Caco-2 (cell line): ENCODE results near the gene KIAA0319L. TPM values are rescaled to one million over a fixed set of nuclear protein-coding genes. Genes with fewer than 3 reads are reported as not detected.

ENCODE experiments used
- BruUV-seq: library from RNA; stranded (reverse); fragments of 400-500 nt; replicated peaks from 2 replicates; lab custom pipeline; 2021; lab: Mats Ljungman, UMichigan
- CTCF ChIA-PET: fragments of 300-600 bp; sonication (Branson Sonifier 250); formaldehyde crosslinking; loops from one replicate; lab custom pipeline; 2022; ENCODE audit warnings: antibody characterized with exemption; lab: Charles Lee
- POLR2A ChIA-PET: fragments of 300-600 bp; sonication (Branson Sonifier 250); formaldehyde crosslinking; loops from one replicate; lab custom pipeline; 2022; ENCODE audit warnings: antibody characterized with exemption; lab: Charles Lee
- DNase-seq, 2 experiments: peaks; one replicate each; pipeline versions ENCODE4 v3.0.0 to v3.0.0-alpha.2; 2020 to 2022
- H3K27me3 ChIP-seq: replicated peaks from 2 replicates; pipeline ENCODE4 v1.6.0; 2011; ENCODE audit warnings: low read length; ENCODE audit not compliant: control insufficient read depth, insufficient read depth
- H3K36me3 ChIP-seq: 2 replicates; pipeline ENCODE4 v1.5.1; 2011; ENCODE audit warnings: low read length; ENCODE audit not compliant: control insufficient read depth, insufficient read depth
- H3K4me1 ChIP-seq: fragments of 250-450 bp; sonication (Bioruptor Pico); 2 replicates; pipeline ENCODE4 v1.5.1; 2020; ENCODE audit warnings: mild to moderate bottlenecking
- H3K4me3 ChIP-seq: 2 replicates; pipeline ENCODE4 v1.5.1; 2011; ENCODE audit warnings: low read depth, mild to moderate bottlenecking, control low read depth, low read length
- H3K9me3 ChIP-seq: fragments of 250-450 bp; sonication (Bioruptor Pico); 2 replicates; pipeline ENCODE4 v1.5.1; 2020; ENCODE audit warnings: mild to moderate bottlenecking, moderate library complexity
- H3K27ac Mint-ChIP-seq: one replicate; pipeline ENCODE4 v1.8.0; 2022; ENCODE audit warnings: mixed read lengths; ENCODE audit not compliant: unreplicated experiment
- H3K27me3 Mint-ChIP-seq: one replicate; pipeline ENCODE4 v1.8.0; 2022; ENCODE audit warnings: mixed read lengths; ENCODE audit not compliant: insufficient read depth, unreplicated experiment
- H3K36me3 Mint-ChIP-seq: one replicate; pipeline ENCODE4 v1.8.0; 2022; ENCODE audit warnings: mild to moderate bottlenecking, mixed read lengths; ENCODE audit not compliant: insufficient read depth, unreplicated experiment
- H3K4me1 Mint-ChIP-seq: one replicate; pipeline ENCODE4 v1.8.0; 2022; ENCODE audit warnings: low read depth, mixed read lengths; ENCODE audit not compliant: unreplicated experiment
- H3K4me3 Mint-ChIP-seq: one replicate; pipeline ENCODE4 v1.8.0; 2022; ENCODE audit warnings: mild to moderate bottlenecking, moderate library complexity, mixed read lengths; ENCODE audit not compliant: unreplicated experiment
- H3K9me3 Mint-ChIP-seq: one replicate; pipeline ENCODE4 v1.8.0; 2022; ENCODE audit warnings: mixed read lengths; ENCODE audit not compliant: unreplicated experiment
- CTCF ChIP-seq, 2 experiments: fragments of 200-600 bp in 1 of 2; IDR thresholded peaks; 1 replicate in 1 of 2; 2 replicates in 1 of 2; pipeline versions ENCODE4 v1.5.1 to v1.8.0; 2011 to 2022; ENCODE audit warnings: antibody characterized with exemption in 1 of 2, control low read depth in 1 of 2, inconsistent platforms in 1 of 2, low read depth in 1 of 2, low read length in 1 of 2, mild to moderate bottlenecking in 1 of 2, moderate library complexity in 1 of 2; ENCODE audit not compliant: insufficient read depth in 1 of 2, severe bottlenecking in 1 of 2, unreplicated experiment in 1 of 2
- intact Hi-C: fragments of 100-400 bp; cut with micrococcal nuclease; formaldehyde crosslinking; loops from one replicate; pipeline ENCODE4 v1.10.0; 2022; ENCODE audit not compliant: unreplicated experiment
- total RNA-seq: library from RNA; stranded (reverse); gene quantifications from 2 replicates; pipeline ENCODE4 v1.2.3, GENCODE V29; 2022

The KIAA0319L gene
- total RNA-seq, 1 experiment from 2014 or later, result 39.9 TPM

DNA sequence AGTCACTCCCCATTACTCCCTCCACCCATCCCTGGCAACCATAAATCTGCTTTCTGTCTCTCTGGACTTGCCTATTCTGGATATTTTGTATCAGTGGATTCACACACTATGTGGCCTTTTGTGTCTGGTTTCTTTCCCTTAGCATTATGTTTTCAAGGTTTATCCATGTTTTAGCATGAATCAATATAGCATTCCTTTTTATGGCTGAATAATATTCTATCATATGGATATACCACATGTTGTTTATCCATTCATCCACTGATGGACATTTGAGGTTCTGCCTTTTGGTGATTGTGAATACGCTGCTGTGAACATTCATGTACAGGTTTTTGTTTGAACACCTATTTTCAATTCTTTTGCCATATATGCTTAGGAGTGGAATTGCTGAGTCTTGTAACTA, 148.3 kb downstream of the KIAA0319L start:
- no peaks in the 10 kb centered on the region for H3K4me1 ChIP-seq
- intact Hi-C loops, result no loop called here
- DNase-seq, result no peak
- H3K27me3 ChIP-seq, result no peaks in the 10 kb centered on the region
- Mint-ChIP-seq H3K4me3 (no peak overlapping the region), H3K36me3 (peaks cover 47% of the 10 kb centered on the region), H3K27me3 (no peaks in the 10 kb centered on the region), H3K4me1 (no peaks in the 10 kb centered on the region), H3K9me3 (no peaks in the 10 kb centered on the region), H3K27ac (no peak overlapping the region)
- no peaks in the 10 kb centered on the region for H3K9me3 ChIP-seq
- ChIA-PET POLR2A (no interaction called here), CTCF (no interaction called here)
- no peak overlapping the region for H3K4me3 ChIP-seq
- no peak for TF ChIP-seq CTCF (IDR thresholded peaks at IDR 0.05; ENCODE audit: insufficient read depth in 1 of 2, low read depth in 1 of 2, low read length in 1 of 2, severe bottlenecking in 1 of 2, unreplicated experiment in 1 of 2)
- H3K36me3 ChIP-seq, result no peaks in the 10 kb centered on the region
- no TSS peak for BruUV-seq

DNA sequence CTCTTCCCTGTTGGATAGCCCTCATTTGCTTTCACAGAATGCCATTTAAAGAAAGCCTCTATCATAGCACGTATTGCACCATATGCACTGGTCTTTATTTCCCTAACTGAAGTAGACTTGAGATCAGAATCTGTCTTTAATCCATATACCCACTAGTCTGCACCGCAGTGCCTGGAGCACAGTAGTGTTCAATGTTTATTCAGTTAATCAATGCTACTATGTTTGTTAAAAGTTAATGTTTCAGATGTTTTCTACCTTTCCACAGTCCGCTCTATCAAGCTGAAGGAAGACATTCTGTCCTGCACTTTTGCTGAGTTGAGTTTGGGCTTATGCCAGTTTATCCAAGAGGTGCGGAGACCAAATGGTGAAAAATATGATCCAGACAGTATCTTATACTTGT, 149.5 kb downstream of the KIAA0319L start:
- Histone ChIP-seq H3K27me3 (no peaks in the 10 kb centered on the region), H3K4me1 (no peaks in the 10 kb centered on the region), H3K36me3 (no peaks in the 10 kb centered on the region), H3K9me3 (no peaks in the 10 kb centered on the region), H3K4me3 (no peak overlapping the region)
- Mint-ChIP-seq H3K4me3 (no peak overlapping the region), H3K4me1 (no peaks in the 10 kb centered on the region), H3K9me3 (no peaks in the 10 kb centered on the region), H3K27ac (no peak overlapping the region), H3K27me3 (no peaks in the 10 kb centered on the region), H3K36me3 (peaks cover 50% of the 10 kb centered on the region)
- intact Hi-C loops, result no loop called here
- no peak for DNase-seq
- TF ChIP-seq CTCF (IDR thresholded peaks at IDR 0.05; ENCODE audit: insufficient read depth in 1 of 2, low read depth in 1 of 2, low read length in 1 of 2, severe bottlenecking in 1 of 2, unreplicated experiment in 1 of 2), result no peak
- ChIA-PET POLR2A (no interaction called here), CTCF (no interaction called here)
- BruUV-seq, result no TSS peak

GRCh38 chr1:35406103-35406502, 151.1 kb downstream of the KIAA0319L start:
- Mint-ChIP-seq H3K27me3 (no peaks in the 10 kb centered on the region), H3K4me1 (no peaks in the 10 kb centered on the region), H3K36me3 (peaks cover 52% of the 10 kb centered on the region), H3K27ac (no peak overlapping the region), H3K9me3 (no peaks in the 10 kb centered on the region), H3K4me3 (no peak overlapping the region)
- CTCF ChIA-PET, result no interaction called here
- POLR2A ChIA-PET, result no interaction called here
- no peaks in the 10 kb centered on the region for H3K9me3 ChIP-seq
- no peak for TF ChIP-seq CTCF (IDR thresholded peaks at IDR 0.05; ENCODE audit: insufficient read depth in 1 of 2, low read depth in 1 of 2, low read length in 1 of 2, severe bottlenecking in 1 of 2, unreplicated experiment in 1 of 2)
- no TSS peak for BruUV-seq
- no peak for DNase-seq
- intact Hi-C loops, result no loop called here
- no peak overlapping the region for H3K4me3 ChIP-seq
- no peaks in the 10 kb centered on the region for H3K36me3 ChIP-seq
- no peaks in the 10 kb centered on the region for H3K4me1 ChIP-seq
- H3K27me3 ChIP-seq, result no peaks in the 10 kb centered on the region
